PC-9 (cell line): ENCODE measurements around the gene MXRA7. TPM values are rescaled to one million over a fixed set of nuclear protein-coding genes. Genes with fewer than 3 reads are reported as not detected.

ENCODE experiments used
- BruUV-seq: library from RNA; stranded (reverse); fragments of 400-500 nt; replicated peaks from 2 replicates; lab custom pipeline; 2021; lab: Mats Ljungman, UMichigan
- CTCF ChIA-PET: fragments of 300-600 bp; sonication (Branson Sonifier 250); formaldehyde crosslinking; loops from one replicate; lab custom pipeline; 2022; ENCODE audit warnings: antibody characterized with exemption; lab: Charles Lee
- POLR2A ChIA-PET: fragments of 300-600 bp; sonication (Branson Sonifier 250); formaldehyde crosslinking; loops from one replicate; lab custom pipeline; 2022; ENCODE audit warnings: antibody characterized with exemption; ENCODE audit not compliant: unreplicated experiment; lab: Charles Lee
- DNase-seq, 2 experiments: peaks; one replicate each; pipeline versions ENCODE4 v3.0.0 to v3.0.0-alpha.2; 2015 to 2022; ENCODE audit warnings: mixed read lengths in 1 of 2
- H2AFZ ChIP-seq: fragments of 200-600 bp; sonication (generic); 2 replicates; pipeline ENCODE4 v1.8.1; 2017; ENCODE audit warnings: antibody characterized with exemption
- H3F3A ChIP-seq: fragments of 200-600 bp; sonication (generic); 2 replicates; pipeline ENCODE4 v1.8.1; 2017; ENCODE audit warnings: antibody characterized with exemption, mild to moderate bottlenecking, low read depth; ENCODE audit not compliant: insufficient read depth
- H3K27ac ChIP-seq: fragments of 200-600 bp; sonication (generic); 2 replicates; pipeline ENCODE4 v1.6.1; 2016; ENCODE audit warnings: mixed run types
- H3K27me3 ChIP-seq: fragments of 200-600 bp; sonication (generic); 2 replicates; pipeline ENCODE4 v1.6.1; 2016; ENCODE audit warnings: low read depth, mixed run types; ENCODE audit not compliant: insufficient read depth
- H3K36me3 ChIP-seq: fragments of 200-600 bp; sonication (generic); 2 replicates; pipeline ENCODE4 v1.6.1; 2016; ENCODE audit warnings: low read depth, mixed run types
- H3K4me1 ChIP-seq: fragments of 200-600 bp; sonication (generic); replicated peaks from 2 replicates; pipeline ENCODE4 v1.6.1; 2016; ENCODE audit warnings: mixed run types; ENCODE audit not compliant: insufficient read depth
- H3K4me2 ChIP-seq: fragments of 200-600 bp; sonication (generic); 2 replicates; pipeline ENCODE4 v1.6.1; 2017; ENCODE audit warnings: mixed run types
- H3K4me3 ChIP-seq: fragments of 200-600 bp; sonication (generic); 2 replicates; pipeline ENCODE4 v1.6.1; 2016; ENCODE audit warnings: mixed run types
- H3K79me2 ChIP-seq: fragments of 200-600 bp; sonication (generic); 2 replicates; pipeline ENCODE4 v1.6.1; 2017; ENCODE audit warnings: low read depth, mixed run types
- H3K9me2 ChIP-seq: fragments of 200-600 bp; sonication (generic); 2 replicates; pipeline ENCODE4 v1.8.1; 2017; ENCODE audit warnings: mild to moderate bottlenecking; ENCODE audit not compliant: insufficient read depth
- H3K9me3 ChIP-seq: fragments of 200-600 bp; sonication (generic); 2 replicates; pipeline ENCODE4 v1.8.1; 2016; ENCODE audit warnings: low read depth; ENCODE audit not compliant: insufficient read depth
- H4K20me1 ChIP-seq: fragments of 200-600 bp; sonication (generic); 2 replicates; pipeline ENCODE4 v1.8.1; 2017; ENCODE audit not compliant: insufficient read depth
- EZH2 ChIP-seq: fragments of 200-600 bp; sonication (generic); IDR thresholded peaks from 2 replicates; pipeline ENCODE4 v1.8.0; 2017; ENCODE audit warnings: antibody characterized with exemption, low read depth
- intact Hi-C: fragments of 100-400 bp; cut with micrococcal nuclease; formaldehyde crosslinking; loops from one replicate; pipeline ENCODE4 v1.10.0; 2022; ENCODE audit not compliant: unreplicated experiment
- total RNA-seq: library from RNA; stranded (reverse); gene quantifications from 2 replicates; pipeline ENCODE4 v1.2.3, GENCODE V29; 2021
- TF ChIP-seq, protein P1 (sequence below): fragments of 200-600 bp; sonication (generic); conservative IDR thresholded peaks from 2 replicates; pipeline ENCODE4 v1.6.1; 2017; ENCODE audit warnings: mixed run types, antibody characterized with exemption, mild to moderate bottlenecking, moderate library complexity

MXRA7 gene
- total RNA-seq, 1 experiment from 2014 or later, result 5.5 TPM

DNA sequence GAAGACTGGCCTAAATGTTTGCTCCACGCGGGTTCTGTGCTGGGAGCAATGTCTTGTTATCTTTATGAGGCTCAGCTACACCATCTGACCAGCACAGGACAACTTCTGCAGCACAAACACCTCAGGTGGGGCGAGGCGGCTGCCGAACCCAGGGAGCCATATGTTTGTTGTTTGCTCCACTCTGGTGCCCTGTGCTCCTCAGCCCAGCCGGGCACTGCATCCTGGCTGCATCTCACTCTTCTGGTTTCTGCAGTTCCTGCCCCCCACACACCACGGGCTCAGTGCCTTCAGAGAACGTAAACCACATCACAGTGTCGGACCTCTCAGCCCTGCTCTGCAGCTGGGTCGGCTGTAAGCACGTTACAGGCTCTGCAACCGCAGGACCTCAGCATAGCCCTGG, 32.4 kb downstream of the MXRA7 start:
- H3K4me3 ChIP-seq, result no peak overlapping the region
- no peaks in the 10 kb centered on the region for H4K20me1 ChIP-seq
- DNase-seq, result no peak
- H3K4me1 ChIP-seq, result no peaks in the 10 kb centered on the region
- no TSS peak for BruUV-seq
- H3K79me2 ChIP-seq, result no peaks in the 10 kb centered on the region
- H3K27ac ChIP-seq, result no peak overlapping the region
- ChIA-PET CTCF (no interaction called here), POLR2A (no interaction called here)
- no peak for TF ChIP-seq EZH2
- TF ChIP-seq, protein P1, sequence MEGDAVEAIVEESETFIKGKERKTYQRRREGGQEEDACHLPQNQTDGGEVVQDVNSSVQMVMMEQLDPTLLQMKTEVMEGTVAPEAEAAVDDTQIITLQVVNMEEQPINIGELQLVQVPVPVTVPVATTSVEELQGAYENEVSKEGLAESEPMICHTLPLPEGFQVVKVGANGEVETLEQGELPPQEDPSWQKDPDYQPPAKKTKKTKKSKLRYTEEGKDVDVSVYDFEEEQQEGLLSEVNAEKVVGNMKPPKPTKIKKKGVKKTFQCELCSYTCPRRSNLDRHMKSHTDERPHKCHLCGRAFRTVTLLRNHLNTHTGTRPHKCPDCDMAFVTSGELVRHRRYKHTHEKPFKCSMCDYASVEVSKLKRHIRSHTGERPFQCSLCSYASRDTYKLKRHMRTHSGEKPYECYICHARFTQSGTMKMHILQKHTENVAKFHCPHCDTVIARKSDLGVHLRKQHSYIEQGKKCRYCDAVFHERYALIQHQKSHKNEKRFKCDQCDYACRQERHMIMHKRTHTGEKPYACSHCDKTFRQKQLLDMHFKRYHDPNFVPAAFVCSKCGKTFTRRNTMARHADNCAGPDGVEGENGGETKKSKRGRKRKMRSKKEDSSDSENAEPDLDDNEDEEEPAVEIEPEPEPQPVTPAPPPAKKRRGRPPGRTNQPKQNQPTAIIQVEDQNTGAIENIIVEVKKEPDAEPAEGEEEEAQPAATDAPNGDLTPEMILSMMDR, result no peak
- H2AFZ ChIP-seq, result no peak overlapping the region
- no peaks in the 10 kb centered on the region for H3K9me2 ChIP-seq
- H3K36me3 ChIP-seq, result no peaks in the 10 kb centered on the region
- intact Hi-C loops, result no loop called here
- no peak overlapping the region for H3K4me2 ChIP-seq
- no peaks in the 10 kb centered on the region for H3K27me3 ChIP-seq
- no peaks in the 10 kb centered on the region for H3K9me3 ChIP-seq
- no peaks in the 10 kb centered on the region for H3F3A ChIP-seq

DNA sequence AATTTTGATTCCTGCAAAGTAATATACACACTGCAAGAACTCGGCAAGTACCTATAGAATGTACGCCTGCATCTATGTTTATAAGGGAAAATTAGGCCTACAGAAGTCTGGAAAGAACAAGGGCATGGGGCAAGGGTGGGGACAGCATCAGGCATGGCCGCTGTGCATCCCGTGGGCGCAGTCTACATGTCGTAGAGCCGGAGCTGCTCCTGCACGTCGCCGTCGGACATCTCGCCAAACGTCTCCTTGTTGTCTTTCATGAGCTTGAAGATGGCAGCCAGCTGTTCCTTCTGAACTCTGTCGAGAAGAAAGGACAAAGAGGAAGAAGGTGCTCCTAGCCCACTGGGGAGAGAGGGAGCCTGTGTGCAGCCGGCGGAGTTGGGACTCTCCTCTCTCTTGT, 33.4 kb downstream of the MXRA7 start:
- Histone ChIP-seq H4K20me1 (no peaks in the 10 kb centered on the region), H3K9me3 (no peaks in the 10 kb centered on the region), H3F3A (no peaks in the 10 kb centered on the region), H2AFZ (no peak overlapping the region), H3K27me3 (no peaks in the 10 kb centered on the region), H3K4me3 (no peak overlapping the region), H3K4me2 (no peak overlapping the region), H3K27ac (no peak overlapping the region), H3K9me2 (no peaks in the 10 kb centered on the region), H3K79me2 (no peaks in the 10 kb centered on the region), H3K36me3 (no peaks in the 10 kb centered on the region), H3K4me1 (no peaks in the 10 kb centered on the region; the same call in 1 of the 2 replicates)
- intact Hi-C loops, result no loop called here
- DNase-seq, result no peak
- TF ChIP-seq, protein P1, result no peak
- no peak for TF ChIP-seq EZH2
- CTCF ChIA-PET, result no interaction called here
- POLR2A ChIA-PET, result no interaction called here
- no TSS peak for BruUV-seq

- Histone ChIP-seq H3K27me3 (no peaks in the 10 kb centered on the region), H3K4me1 (no peaks in the 10 kb centered on the region; the same call in 1 of the 2 replicates), H2AFZ (no peak overlapping the region), H3K27ac (no peak overlapping the region), H3F3A (peaks cover 6% of the 10 kb centered on the region; the same call in 1 of the 2 replicates), H4K20me1 (no peaks in the 10 kb centered on the region), H3K4me2 (no peak overlapping the region), H3K9me2 (no peaks in the 10 kb centered on the region), H3K9me3 (no peaks in the 10 kb centered on the region), H3K36me3 (no peaks in the 10 kb centered on the region), H3K4me3 (no peak overlapping the region), H3K79me2 (no peaks in the 10 kb centered on the region)
- CTCF ChIA-PET, result no interaction called here
- DNase-seq, result no peak
- intact Hi-C loops, result no loop called here
- BruUV-seq, result no TSS peak
- no peak for TF ChIP-seq EZH2
- TF ChIP-seq, protein P1, result no peak
- POLR2A ChIA-PET, result no interaction called here
These were observed 34.1 kb downstream of the MXRA7 start for GRCh38 chr17:76676629-76677028.
